ENCODE results near the gene CCDC3.
A peak's percentile ranks its signal among the peaks of the same experiment; 100 is the strongest.

Gene CCDC3

GRCh38 chr10:12919574-12919973, 81.9 kb downstream of the CCDC3 start:
- no peak for DNase-seq

GRCh38 chr10:12916587-12916986, 84.9 kb downstream of the CCDC3 start:
- DNase-seq, result no peak

DNA sequence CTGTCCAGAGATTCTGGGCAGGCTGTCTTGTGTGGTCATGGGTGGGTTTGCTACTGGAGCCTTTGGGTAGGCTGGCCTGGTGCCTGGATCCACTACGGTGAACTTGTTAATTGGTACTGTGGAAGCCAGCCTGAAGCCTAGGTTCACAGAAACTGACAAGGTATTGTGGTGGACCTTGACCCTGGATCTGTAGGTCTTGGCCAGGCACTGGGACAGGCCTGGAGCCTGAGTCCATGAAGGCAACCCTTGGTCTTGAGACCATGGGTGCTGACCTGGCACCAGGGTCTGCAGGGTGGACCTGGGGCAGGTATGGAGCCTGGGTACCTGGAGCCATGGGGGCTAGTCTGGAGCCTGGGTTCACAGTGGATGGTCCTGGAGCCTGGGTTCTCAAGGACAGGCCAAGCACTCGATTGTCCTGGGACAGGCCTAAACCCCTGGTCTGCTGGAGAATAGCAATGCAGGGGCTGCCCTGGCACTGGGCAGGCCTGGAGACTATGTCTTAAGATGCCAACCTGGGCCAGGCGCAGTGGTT, 85.8 kb downstream of the CCDC3 start:
- no peak for DNase-seq

DNA sequence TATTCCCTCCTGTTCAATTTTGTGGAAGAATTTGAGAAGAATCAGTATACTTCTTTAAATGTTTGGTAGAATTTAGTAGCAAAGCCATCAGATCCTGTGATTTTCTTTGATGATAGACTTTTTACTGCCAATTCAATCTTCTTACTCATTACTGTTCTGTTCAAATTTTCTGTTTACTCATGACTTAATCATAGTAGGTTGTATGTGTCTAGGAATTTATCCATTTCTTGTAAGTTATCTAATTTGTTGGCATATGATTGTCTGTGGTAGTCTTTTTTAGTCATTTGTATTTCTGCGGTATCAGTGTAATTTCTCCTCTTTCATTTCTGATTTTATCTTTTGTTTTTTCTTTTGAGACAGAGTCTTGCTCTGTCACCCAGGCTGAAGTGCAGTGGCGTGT, 87.4 kb downstream of the CCDC3 start:
- no peak for DNase-seq

- no peak for DNase-seq
Measured at GRCh38 chr10:12911795-12912194, 89.7 kb downstream of the CCDC3 start.

DNA sequence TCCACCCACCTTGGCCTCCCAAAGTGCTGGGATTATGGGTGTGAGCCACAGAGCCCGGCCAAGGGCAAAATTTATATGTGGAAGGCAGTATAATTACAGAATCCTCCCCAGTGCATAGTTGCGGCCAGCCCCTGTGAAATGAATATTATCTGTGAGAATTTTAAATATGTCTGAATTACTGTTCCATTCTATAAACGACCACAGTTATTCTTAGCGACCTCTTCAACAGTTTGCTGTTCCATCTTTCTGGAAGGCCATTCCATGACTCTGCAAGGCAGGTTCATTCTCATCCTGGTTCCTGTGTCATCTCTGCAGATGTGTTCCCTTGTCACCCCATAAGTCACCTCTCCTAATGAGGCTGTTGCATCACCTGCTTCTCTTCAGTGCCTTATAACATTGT, 90.7 kb downstream of the CCDC3 start:
- no peak for DNase-seq

GRCh38 chr10:12909836-12910185, 91.7 kb downstream of the CCDC3 start:
- no peak for DNase-seq

GRCh38 chr10:12909182-12909835, 92.2 kb downstream of the CCDC3 start:
- DNase-seq, result no peak

DNA sequence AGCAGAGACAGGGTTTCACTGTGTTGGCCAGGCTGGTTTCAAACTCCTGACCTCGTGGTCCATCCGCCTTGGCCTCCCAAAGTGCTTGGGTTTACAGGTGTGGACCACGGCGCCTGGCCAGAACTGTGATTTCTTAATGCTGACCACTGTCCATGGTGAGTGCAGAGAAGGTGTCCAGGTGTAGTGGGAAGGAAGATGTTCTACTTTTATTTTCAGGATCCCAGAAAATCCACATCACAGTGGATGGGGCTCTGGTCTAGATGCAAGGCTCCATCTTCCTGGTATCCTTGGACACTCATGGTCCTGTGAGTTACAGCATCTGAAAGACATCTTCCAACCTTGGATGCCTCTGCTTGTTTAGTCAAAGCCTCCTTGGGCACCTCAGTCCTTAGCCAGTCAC, 92.7 kb downstream of the CCDC3 start:
- DNase-seq, result no peak

DNA sequence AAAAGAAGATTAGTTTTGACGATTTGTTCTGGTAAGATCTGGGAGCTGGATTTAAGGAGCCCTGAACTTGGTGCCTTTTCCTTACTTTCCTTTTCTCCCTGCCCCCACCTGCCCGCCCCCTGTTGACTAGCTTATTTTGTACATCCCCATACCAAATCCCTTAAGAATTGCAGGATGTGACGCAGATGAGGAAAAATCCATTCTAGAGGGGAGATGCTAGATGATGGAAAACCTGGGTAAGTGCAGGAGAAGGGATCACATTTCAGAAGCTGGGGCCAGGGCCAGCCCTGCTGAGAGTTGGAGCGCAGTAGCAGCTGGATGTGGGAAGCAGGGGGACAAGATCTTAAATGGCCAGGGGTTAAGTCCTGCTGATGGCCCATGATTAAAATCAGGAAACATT, 93.9 kb downstream of the CCDC3 start:
- no peak for DNase-seq

- no peak for DNase-seq
Measured at GRCh38 chr10:12906051-12906541, 95.4 kb downstream of the CCDC3 start.

DNA sequence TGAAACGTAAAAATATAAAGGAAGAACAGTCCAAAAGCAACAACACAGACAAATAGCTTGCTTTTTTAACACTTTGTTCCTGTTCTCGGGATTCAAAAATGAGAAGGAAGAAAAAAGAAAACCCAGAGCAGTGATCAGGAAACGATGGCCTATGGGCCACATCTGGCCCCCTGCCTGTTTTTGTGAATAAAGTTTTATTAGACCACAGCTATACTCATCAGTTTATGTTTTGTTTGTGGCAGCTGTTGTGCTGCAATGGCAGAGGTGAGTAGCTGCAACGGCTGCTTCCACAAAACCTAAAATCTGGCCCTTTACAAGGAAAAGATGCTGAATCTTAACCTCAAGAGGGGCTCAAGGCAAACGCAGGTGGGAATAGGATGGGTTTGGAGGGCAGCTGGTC, 96.4 kb downstream of the CCDC3 start:
- no peak for DNase-seq

DNA sequence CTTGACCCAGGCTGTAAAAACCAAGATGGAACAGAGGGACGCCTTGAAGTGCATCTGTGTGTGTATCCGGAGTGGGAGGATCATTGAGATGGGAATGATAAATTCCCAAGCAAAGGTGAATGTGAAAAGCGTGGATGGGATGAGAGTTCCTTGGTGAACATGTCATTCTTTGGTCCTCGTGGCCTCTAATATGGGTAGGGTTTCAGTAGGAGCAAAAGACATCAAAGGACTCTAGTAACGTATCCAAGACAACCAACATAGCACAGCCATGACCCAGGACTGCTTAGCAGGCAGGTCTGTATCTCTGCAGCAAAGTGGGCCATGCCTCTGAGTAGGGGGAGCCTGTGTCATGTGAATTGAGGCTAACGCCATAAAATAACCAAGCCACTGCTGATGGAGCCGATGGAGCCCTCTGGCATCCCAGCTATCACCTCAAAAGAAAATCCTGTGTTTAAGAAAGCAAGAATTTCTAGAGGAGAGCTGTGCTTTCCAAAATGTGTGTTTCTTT, 98.6 kb downstream of the CCDC3 start:
- DNase-seq, result no peak

GRCh38 chr10:12902135-12902572, 99.4 kb downstream of the CCDC3 start:
- DNase-seq, result peak; percentile 53

DNA sequence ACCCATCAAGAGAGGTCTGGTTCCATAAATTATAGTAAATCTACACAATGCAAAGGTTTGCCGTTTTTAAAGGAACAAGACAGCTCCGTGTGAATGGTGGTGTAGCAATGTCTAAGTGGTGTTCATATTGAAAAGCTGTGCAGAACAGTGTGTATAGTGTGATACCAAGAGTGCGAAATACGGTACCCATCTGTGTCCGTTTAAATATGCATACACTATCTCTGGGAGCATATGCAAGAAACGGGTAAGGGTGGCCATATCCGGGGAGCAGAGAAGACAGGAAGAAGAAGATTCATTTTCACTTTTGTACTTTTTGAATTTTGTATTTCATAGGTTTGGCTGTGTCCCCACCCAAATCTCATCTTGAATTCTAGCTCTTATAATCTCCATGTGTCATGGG, 102.0 kb downstream of the CCDC3 start:
- DNase-seq, result no peak

DNA sequence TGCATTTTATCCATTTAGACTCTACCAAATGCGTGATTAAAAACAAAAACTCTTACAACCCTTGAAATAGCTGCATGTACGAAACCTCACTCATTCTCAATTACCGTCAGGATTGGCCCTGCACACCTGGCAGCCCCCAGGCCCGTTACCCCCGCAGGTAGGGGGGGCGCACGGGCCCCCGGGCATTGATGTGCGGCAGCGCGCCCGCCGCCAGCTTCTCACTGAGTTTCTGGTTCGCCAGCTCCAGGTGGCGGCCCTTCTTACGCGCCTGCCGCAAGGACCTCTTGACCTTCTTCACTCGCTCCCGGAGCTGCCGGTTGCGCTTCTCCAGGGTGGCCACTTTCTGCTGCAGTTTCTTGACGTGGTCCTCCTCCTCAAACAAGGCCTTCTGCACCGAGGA, 103.2 kb downstream of the CCDC3 start:
- DNase-seq, result no peak

- DNase-seq, result no peak
Measured at GRCh38 chr10:12897278-12897677, 104.2 kb downstream of the CCDC3 start.

DNA sequence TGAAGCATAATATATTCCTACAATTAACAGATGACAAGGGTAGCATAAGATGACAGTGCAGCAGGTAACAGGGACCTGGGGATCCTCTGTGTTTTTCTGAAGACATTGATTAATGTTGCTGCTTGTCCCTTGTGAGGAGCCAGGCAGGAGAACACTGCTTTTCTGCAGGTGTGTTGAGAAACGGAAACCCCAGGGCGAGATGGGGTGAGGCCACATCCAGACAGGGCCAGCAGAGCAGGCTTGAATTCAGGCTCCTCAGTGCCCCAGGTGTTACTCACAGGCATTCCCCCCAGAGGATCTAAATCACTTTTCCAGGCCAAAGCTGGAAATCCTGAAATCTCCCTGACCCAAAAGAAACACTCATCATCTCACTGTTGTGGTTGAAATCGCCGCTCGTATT, 105.3 kb downstream of the CCDC3 start:
- no peak for DNase-seq

GRCh38 chr10:12892924-12893323, 108.6 kb downstream of the CCDC3 start:
- DNase-seq, result no peak

DNA sequence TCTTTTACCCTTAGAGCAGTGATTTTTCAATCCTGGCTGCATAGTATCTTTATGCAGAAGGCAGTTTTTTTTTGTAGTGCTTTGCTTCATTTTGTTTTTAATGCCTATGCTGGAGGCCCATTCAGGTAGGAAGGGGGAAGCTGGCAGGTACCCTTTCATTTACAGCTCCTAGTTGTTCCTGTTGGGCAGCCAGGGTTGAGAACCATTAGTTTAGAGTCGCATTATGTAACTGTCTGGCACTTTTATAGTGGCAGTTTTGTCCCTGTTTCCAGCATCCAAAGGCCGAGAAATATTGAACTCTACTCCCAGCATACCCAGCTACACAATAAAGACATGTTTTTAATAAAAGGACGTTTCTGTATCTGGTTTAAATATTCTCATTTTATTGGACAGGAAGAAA, 110.6 kb downstream of the CCDC3 start:
- no peak for DNase-seq

- DNase-seq, result no peak
Measured at GRCh38 chr10:12888470-12888869, 113.0 kb downstream of the CCDC3 start.

DNA sequence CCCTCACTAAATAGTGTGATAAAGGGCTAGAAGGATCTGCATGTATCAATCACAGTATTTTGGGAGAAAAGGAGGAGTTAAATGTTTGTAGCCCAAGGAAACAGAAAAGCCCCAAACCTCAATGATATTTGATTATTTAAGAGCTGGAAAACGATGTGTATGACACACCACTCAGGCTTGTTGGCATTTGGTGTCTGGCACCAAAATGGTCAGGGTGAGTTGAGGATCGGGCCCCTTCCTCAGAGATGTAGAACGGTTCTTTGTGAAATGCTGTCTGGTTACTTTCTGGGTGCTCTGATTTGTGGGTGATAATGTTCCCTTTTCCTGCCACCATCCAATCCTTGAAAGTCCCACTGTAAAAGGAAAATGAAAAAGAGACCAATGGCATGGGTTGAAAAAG, 113.7 kb downstream of the CCDC3 start:
- no peak for DNase-seq

DNA sequence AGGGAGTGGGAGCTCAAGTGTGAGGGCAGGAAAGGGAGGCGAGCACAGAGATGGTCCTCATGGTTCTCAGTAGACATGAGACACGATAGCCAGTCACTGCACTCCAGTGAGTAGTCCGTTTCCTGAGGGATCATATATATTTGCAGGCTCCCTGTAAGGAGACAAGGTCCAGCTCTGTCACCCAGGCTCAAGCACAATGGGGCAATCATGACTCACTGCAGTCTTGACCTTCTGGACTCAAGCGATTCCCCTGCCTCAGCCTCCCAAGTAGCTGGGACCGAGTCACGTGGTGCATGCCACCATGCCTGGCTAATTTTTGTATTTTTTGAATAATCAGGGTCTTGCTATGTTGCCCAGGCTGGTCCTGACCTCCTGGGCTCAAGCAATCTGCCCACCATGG, 116.7 kb downstream of the CCDC3 start:
- no peak for DNase-seq

DNA sequence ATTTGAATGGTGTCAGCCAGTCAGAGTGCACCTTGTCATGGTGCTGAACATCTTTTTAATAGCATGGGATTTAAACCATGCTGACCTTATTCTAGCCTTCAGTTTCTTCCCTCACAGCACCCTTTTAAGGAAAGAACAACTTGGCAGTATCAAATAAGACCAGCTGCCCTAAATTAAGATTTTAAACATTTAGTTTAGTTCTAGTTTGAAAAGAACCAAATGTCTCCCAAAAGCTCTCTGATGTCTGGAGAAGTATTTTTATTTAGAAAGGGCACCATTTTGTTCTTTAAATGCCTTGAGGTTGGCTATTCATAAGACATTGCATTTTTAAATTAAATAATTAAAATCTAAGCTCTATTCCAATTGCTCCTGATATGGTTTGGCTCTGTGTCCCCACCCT, 121.1 kb downstream of the CCDC3 start:
- DNase-seq, result no peak

DNA sequence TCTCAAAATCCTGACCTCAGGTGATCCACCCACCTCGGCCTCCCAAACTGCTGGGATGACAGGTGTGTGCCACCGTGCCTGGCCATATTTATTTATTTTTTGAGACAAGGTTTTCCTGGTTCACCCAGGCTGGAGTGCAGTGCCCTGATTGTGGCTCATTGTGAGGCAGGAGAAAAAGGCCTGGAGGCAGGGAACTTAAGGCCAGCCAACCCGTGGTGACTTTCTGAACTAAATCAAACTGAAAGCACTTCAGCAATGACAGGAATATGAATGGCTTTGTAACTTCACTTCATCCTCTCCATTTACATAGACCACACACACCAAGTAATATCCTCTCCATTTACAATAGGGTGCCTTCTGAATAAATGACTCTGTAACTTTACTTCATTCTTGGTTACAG, 124.4 kb downstream of the CCDC3 start:
- no peak for DNase-seq
